Measurements from ENCODE around the gene SERPINA12. TPM values are rescaled to one million over a fixed set of nuclear protein-coding genes. Genes with fewer than 3 reads are reported as not detected.

Gene SERPINA12
- polyA plus RNA-seq, 2 donors: not detected

- Histone ChIP-seq H3K27me3 (ENCODE audit: control insufficient read depth in 1 of 2, insufficient read depth in 2 of 2, low read length in 2 of 2) (no peaks in the 10 kb centered on the region), H3K4me3 (ENCODE audit: low read depth in 1 of 2, low read length in 2 of 2) (no peak overlapping the region), H3K27ac (ENCODE audit: low read depth in 2 of 2, low read length in 1 of 2) (no peak overlapping the region), H3K4me1 (ENCODE audit: control insufficient read depth in 2 of 2, insufficient read depth in 2 of 2, low read length in 1 of 2) (peaks cover 0 to 16% of the 10 kb centered on the region in 2 donors), H3K9me3 (ENCODE audit: control insufficient read depth in 2 of 2, insufficient read depth in 1 of 2, low read depth in 1 of 2, low read length in 1 of 2) (no peaks in the 10 kb centered on the region), H3K36me3 (ENCODE audit: control insufficient read depth in 2 of 2, insufficient read depth in 2 of 2, low read length in 1 of 2) (no peaks in the 10 kb centered on the region)
- WGBS, 2 donors: 84 to 85% methylated on average over 7 of the region's 7 CpGs
Measured at GRCh38 chr14:94539181-94539580, 29.9 kb upstream of the SERPINA12 start.

- H3K36me3 ChIP-seq (ENCODE audit: control insufficient read depth in 2 of 2, insufficient read depth in 2 of 2, low read length in 1 of 2): no peaks in the 10 kb centered on the region
Measured at GRCh38 chr14:94538070-94538740, 28.9 kb upstream of the SERPINA12 start.

GRCh38 chr14:94536836-94537235, 27.6 kb upstream of the SERPINA12 start:
- H3K27me3 ChIP-seq (ENCODE audit: control insufficient read depth in 1 of 2, insufficient read depth in 2 of 2, low read length in 2 of 2): no peaks in the 10 kb centered on the region
- WGBS, 2 donors: 54 to 60% methylated on average over 2 of the region's 2 CpGs
- H3K4me1 ChIP-seq (ENCODE audit: control insufficient read depth in 2 of 2, insufficient read depth in 2 of 2, low read length in 1 of 2): peaks cover 0 to 2% of the 10 kb centered on the region in 2 donors
- no peaks in the 10 kb centered on the region for H3K9me3 ChIP-seq (ENCODE audit: control insufficient read depth in 2 of 2, insufficient read depth in 1 of 2, low read depth in 1 of 2, low read length in 1 of 2)
- H3K36me3 ChIP-seq (ENCODE audit: control insufficient read depth in 2 of 2, insufficient read depth in 2 of 2, low read length in 1 of 2): no peaks in the 10 kb centered on the region
- no peak overlapping the region for H3K4me3 ChIP-seq (ENCODE audit: low read depth in 1 of 2, low read length in 2 of 2)
- no peak overlapping the region for H3K27ac ChIP-seq (ENCODE audit: low read depth in 2 of 2, low read length in 1 of 2)

More at GRCh38 chr14:94538070-94538740, 28.9 kb upstream of the SERPINA12 start:
- Histone ChIP-seq H3K9me3 (ENCODE audit: control insufficient read depth in 2 of 2, insufficient read depth in 1 of 2, low read depth in 1 of 2, low read length in 1 of 2) (no peaks in the 10 kb centered on the region), H3K4me1 (ENCODE audit: control insufficient read depth in 2 of 2, insufficient read depth in 2 of 2, low read length in 1 of 2) (peaks cover 0 to 11% of the 10 kb centered on the region in 2 donors), H3K27ac (ENCODE audit: low read depth in 2 of 2, low read length in 1 of 2) (no peak overlapping the region), H3K27me3 (ENCODE audit: control insufficient read depth in 1 of 2, insufficient read depth in 2 of 2, low read length in 2 of 2) (no peaks in the 10 kb centered on the region), H3K4me3 (ENCODE audit: low read depth in 1 of 2, low read length in 2 of 2) (no peak overlapping the region)
- 82 to 87% methylated on average over 6 of the region's 6 CpGs for WGBS, 2 donors

- no peak overlapping the region for H3K27ac ChIP-seq (ENCODE audit: low read depth in 2 of 2, low read length in 1 of 2)
- WGBS, 2 donors: 74 to 82% methylated on average over 3 of the region's 3 CpGs
- no peaks in the 10 kb centered on the region for H3K27me3 ChIP-seq (ENCODE audit: control insufficient read depth in 1 of 2, insufficient read depth in 2 of 2, low read length in 2 of 2)
- no peaks in the 10 kb centered on the region for H3K9me3 ChIP-seq (ENCODE audit: control insufficient read depth in 2 of 2, insufficient read depth in 1 of 2, low read depth in 1 of 2, low read length in 1 of 2)
- H3K36me3 ChIP-seq (ENCODE audit: control insufficient read depth in 2 of 2, insufficient read depth in 2 of 2, low read length in 1 of 2): no peaks in the 10 kb centered on the region
- no peak overlapping the region for H3K4me3 ChIP-seq (ENCODE audit: low read depth in 1 of 2, low read length in 2 of 2)
- H3K4me1 ChIP-seq (ENCODE audit: control insufficient read depth in 2 of 2, insufficient read depth in 2 of 2, low read length in 1 of 2): peaks cover 0 to 2% of the 10 kb centered on the region in 2 donors
Measured at GRCh38 chr14:94535506-94535905, 26.2 kb upstream of the SERPINA12 start.

GRCh38 chr14:94532447-94532846, 23.2 kb upstream of the SERPINA12 start:
- Histone ChIP-seq H3K4me1 (ENCODE audit: control insufficient read depth in 2 of 2, insufficient read depth in 2 of 2, low read length in 1 of 2) (no peaks in the 10 kb centered on the region), H3K9me3 (ENCODE audit: control insufficient read depth in 2 of 2, insufficient read depth in 1 of 2, low read depth in 1 of 2, low read length in 1 of 2) (no peaks in the 10 kb centered on the region), H3K27me3 (ENCODE audit: control insufficient read depth in 1 of 2, insufficient read depth in 2 of 2, low read length in 2 of 2) (no peaks in the 10 kb centered on the region), H3K27ac (ENCODE audit: low read depth in 2 of 2, low read length in 1 of 2) (no peak overlapping the region), H3K4me3 (ENCODE audit: low read depth in 1 of 2, low read length in 2 of 2) (no peak overlapping the region), H3K36me3 (ENCODE audit: control insufficient read depth in 2 of 2, insufficient read depth in 2 of 2, low read length in 1 of 2) (no peaks in the 10 kb centered on the region)
- 49 to 56% methylated on average over 2 of the region's 2 CpGs for WGBS, 2 donors

GRCh38 chr14:94531187-94531586, 21.9 kb upstream of the SERPINA12 start:
- H3K4me1 ChIP-seq (ENCODE audit: control insufficient read depth in 2 of 2, insufficient read depth in 2 of 2, low read length in 1 of 2): no peaks in the 10 kb centered on the region
- no peaks in the 10 kb centered on the region for H3K9me3 ChIP-seq (ENCODE audit: control insufficient read depth in 2 of 2, insufficient read depth in 1 of 2, low read depth in 1 of 2, low read length in 1 of 2)
- H3K27me3 ChIP-seq (ENCODE audit: control insufficient read depth in 1 of 2, insufficient read depth in 2 of 2, low read length in 2 of 2): no peaks in the 10 kb centered on the region
- no peaks in the 10 kb centered on the region for H3K36me3 ChIP-seq (ENCODE audit: control insufficient read depth in 2 of 2, insufficient read depth in 2 of 2, low read length in 1 of 2)
- H3K4me3 ChIP-seq (ENCODE audit: low read depth in 1 of 2, low read length in 2 of 2): no peak overlapping the region
- H3K27ac ChIP-seq (ENCODE audit: low read depth in 2 of 2, low read length in 1 of 2): no peak overlapping the region

GRCh38 chr14:94524093-94524492, 14.8 kb upstream of the SERPINA12 start:
- Histone ChIP-seq H3K36me3 (ENCODE audit: control insufficient read depth in 2 of 2, insufficient read depth in 2 of 2, low read length in 1 of 2) (no peaks in the 10 kb centered on the region), H3K9me3 (ENCODE audit: control insufficient read depth in 2 of 2, insufficient read depth in 1 of 2, low read depth in 1 of 2, low read length in 1 of 2) (no peaks in the 10 kb centered on the region), H3K4me1 (ENCODE audit: control insufficient read depth in 2 of 2, insufficient read depth in 2 of 2, low read length in 1 of 2) (no peaks in the 10 kb centered on the region), H3K27ac (ENCODE audit: low read depth in 2 of 2, low read length in 1 of 2) (no peak overlapping the region), H3K27me3 (ENCODE audit: control insufficient read depth in 1 of 2, insufficient read depth in 2 of 2, low read length in 2 of 2) (no peaks in the 10 kb centered on the region), H3K4me3 (ENCODE audit: low read depth in 1 of 2, low read length in 2 of 2) (no peak overlapping the region)
- 58 to 71% methylated on average over 3 of the region's 3 CpGs for WGBS, 2 donors

GRCh38 chr14:94523265-94523664, 14.0 kb upstream of the SERPINA12 start:
- Histone ChIP-seq H3K27me3 (ENCODE audit: control insufficient read depth in 1 of 2, insufficient read depth in 2 of 2, low read length in 2 of 2) (no peaks in the 10 kb centered on the region), H3K9me3 (ENCODE audit: control insufficient read depth in 2 of 2, insufficient read depth in 1 of 2, low read depth in 1 of 2, low read length in 1 of 2) (no peaks in the 10 kb centered on the region), H3K36me3 (ENCODE audit: control insufficient read depth in 2 of 2, insufficient read depth in 2 of 2, low read length in 1 of 2) (no peaks in the 10 kb centered on the region), H3K4me1 (ENCODE audit: control insufficient read depth in 2 of 2, insufficient read depth in 2 of 2, low read length in 1 of 2) (no peaks in the 10 kb centered on the region), H3K27ac (ENCODE audit: low read depth in 2 of 2, low read length in 1 of 2) (no peak overlapping the region), H3K4me3 (ENCODE audit: low read depth in 1 of 2, low read length in 2 of 2) (no peak overlapping the region)
- WGBS, 2 donors: 88 to 90% methylated on average over 8 of the region's 8 CpGs

- H3K27me3 ChIP-seq (ENCODE audit: control insufficient read depth in 1 of 2, insufficient read depth in 2 of 2, low read length in 2 of 2): no peaks in the 10 kb centered on the region
- H3K36me3 ChIP-seq (ENCODE audit: control insufficient read depth in 2 of 2, insufficient read depth in 2 of 2, low read length in 1 of 2): no peaks in the 10 kb centered on the region
- WGBS, 2 donors: 82 to 90% methylated on average over 7 of the region's 7 CpGs
Measured at GRCh38 chr14:94522115-94522724, 13.0 kb upstream of the SERPINA12 start.

More at GRCh38 chr14:94522115-94522724, 13.0 kb upstream of the SERPINA12 start:
- no peak overlapping the region for H3K27ac ChIP-seq (ENCODE audit: low read depth in 2 of 2, low read length in 1 of 2)
- no peaks in the 10 kb centered on the region for H3K9me3 ChIP-seq (ENCODE audit: control insufficient read depth in 2 of 2, insufficient read depth in 1 of 2, low read depth in 1 of 2, low read length in 1 of 2)
- no peaks in the 10 kb centered on the region for H3K4me1 ChIP-seq (ENCODE audit: control insufficient read depth in 2 of 2, insufficient read depth in 2 of 2, low read length in 1 of 2)
- no peak overlapping the region for H3K4me3 ChIP-seq (ENCODE audit: low read depth in 1 of 2, low read length in 2 of 2)

Data from esophagus (tissue), 2 donors.